ENCODE measurements around the gene ADARB1.

Gene ADARB1

DNA sequence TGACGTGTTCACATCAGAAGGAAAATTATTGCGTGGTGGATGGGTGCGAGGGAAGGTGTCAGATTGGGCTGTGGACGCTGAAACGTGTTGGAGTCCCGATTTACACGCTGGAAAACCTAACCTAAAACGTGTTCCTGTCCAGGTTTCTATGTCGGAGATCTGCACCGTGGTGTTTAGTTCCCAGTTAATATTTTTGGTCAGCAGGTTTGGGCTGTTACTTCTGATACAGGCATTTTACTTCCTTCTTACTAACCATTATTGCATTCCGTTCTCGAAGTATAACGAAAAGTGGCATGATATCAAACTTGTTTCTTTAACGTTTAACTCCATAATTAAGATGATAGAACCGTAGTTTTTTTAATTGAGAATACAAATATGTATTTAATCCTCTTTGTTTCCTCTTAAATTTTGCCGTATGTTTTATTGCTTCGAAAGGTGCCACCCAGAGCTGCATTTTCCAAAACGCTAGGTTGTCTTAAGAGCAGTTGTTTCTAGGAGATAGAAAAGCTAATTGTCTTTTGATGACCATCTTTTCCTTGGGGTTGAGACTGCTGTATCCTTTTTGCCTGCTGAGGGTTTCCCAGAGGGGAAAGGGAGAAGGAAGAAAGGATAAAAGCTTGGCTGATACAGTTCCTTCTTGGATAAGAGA is 1.3 kb downstream of the ADARB1 start:
- no peak for DNase-seq (ENCODE audit: low spot score)

DNA sequence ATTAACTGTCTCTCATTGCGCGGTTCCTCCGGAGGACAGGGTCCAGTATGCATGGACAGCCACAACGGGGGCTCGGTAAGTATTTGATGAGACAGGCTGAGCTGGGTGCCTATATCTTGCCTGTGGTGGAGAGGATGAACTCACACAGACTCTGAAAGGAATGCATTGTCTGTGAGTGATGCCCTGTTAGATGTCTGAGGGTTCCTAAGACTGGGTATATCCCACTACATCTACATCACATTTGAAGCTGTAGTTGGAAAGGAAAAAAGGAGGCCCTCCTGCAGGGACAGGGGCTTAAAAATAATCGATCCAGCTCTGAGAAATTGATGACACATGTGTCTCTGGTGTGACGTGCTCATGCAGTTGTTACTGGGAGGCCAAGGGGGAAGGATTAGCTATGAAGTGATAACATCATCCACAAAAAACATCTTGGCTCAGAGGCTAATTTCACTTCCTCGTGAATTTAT is 1.9 kb downstream of the ADARB1 start:
- no peak for DNase-seq (ENCODE audit: low spot score)

DNA sequence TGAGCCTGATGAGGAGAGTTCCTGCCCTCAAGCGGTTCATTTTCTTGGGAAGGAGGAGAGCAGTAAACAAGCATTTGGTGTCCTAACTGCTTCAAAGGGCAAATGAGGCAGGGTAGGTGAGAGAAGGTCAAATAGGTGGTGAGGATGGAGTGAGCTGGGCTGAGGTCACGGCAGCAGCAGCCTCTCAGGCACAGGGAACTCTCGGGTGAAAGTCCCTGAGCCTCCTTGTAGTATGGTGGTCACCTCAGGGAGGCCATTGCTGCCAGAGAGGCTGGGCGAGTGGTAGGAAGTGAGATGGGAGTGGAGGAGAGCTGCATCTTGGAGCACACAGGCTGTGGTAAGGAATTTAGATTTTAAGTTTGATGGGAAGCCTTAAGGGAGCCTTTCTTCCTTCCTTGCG is 4.0 kb downstream of the ADARB1 start:
- DNase-seq (ENCODE audit: low spot score), result no peak

DNA sequence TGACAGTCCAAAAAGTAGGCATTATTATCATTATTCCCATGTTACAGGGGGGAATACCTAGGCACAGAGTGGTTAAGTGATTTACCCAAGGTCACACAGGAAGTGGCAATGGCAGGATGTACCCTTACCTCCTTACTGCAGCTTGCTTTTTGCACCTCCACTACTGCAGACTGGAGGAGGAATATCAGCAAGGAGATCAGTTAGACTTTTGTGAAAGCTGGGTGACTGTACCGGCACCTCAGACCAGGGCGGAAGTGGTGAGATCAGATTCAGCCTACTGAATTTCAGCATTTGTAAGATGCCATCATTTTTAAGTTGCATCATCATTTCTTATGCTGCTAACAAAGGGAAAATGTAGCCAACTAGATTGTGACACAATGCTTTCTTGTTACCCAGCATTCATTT is 4.5 kb downstream of the ADARB1 start:
- no peak for DNase-seq (ENCODE audit: low spot score)

DNA sequence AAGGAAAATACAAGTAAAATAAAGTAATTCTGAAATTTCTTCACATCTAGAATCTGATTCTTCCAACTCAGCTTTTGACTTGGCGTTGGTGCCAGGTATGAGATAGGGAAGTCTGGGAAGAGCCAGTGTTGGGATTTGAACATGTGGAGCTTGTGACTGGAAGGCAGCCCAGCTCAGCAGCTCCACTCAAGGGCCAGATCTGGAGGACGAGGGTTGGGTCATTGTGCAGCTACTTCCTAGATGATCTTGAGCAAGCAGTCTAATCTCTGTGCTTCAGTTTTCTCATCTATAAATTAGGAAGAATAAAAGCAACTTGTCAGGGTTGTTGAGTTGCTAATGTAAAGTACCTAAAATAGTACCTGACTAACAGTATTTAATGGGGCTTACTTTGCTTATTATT is 5.0 kb downstream of the ADARB1 start:
- no peak for DNase-seq (ENCODE audit: low spot score)

DNA sequence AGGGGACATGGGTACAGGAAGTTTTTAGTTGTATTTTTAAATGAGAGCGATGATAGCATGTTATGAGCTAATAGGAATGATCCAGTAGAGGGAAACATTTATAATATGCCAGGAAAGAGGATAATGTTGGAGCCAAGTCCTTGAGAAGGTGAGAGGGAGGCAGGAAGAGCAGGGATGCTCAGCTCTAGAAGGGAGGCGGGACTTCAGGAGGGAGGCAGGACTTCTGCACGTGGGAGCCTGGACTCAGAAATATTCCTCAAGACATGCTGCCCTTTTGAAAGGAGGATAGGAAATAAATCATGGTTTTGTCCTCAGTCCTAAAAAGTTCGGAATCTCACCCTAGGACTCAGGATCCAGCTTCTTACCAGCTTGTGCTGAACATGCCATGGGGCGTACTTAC is 5.9 kb downstream of the ADARB1 start:
- no peak for DNase-seq (ENCODE audit: low spot score)

DNA sequence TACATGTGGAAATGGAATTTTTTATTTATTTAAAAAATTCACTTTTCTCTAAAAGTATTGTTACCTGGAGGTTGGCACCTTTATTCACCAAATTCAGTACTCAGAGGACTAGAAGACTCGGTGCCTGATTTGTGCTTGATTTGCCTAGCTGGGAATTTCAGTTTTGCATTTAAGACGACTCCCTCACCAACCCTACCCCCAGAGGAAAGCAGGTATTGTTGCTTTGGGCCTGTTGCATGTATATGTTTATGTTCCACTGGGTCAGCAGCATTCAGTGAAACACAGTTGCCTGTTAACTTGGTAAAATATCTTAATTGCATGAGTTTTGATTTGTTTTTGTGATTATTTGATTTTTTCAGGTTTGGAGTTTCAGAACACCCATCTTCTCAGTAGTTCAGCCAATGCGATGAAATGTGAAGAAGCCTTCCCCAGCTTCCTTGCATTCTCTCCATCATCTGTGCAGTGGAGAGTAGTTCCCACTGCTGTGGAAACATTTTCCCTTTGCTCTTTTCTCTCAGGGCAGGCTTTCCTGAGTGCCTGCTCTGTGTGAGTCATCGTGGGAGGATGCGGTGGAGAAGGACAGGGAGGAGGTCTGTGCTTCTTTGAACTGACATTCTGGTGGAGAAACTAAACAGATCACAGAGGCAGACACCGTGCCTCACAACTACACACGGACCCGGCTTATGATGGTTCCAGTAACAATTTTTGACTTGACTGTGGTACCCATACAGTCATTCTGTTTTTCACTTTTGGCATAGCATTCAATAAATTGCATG is 6.4 kb downstream of the ADARB1 start:
- no peak for DNase-seq (ENCODE audit: low spot score)

DNA sequence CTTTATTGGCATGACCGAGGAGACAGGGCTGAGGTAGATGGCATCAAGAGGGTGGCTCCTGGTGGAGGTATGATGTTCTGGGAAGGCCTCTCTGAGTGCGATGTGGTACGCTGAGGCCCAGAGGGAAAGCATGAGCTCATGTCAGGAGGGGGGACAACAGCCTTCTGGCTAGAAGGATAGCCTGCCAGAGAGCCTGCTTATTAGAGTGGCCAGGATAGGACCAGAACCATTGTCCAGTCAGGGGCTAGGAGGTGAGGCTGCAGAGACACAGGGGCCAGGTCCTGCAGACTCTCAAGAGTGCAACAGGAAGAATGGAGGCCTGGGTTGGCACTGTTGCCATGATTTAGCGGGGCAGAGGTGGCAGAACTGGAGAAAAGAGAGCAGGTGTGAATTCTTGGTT is 7.3 kb downstream of the ADARB1 start:
- DNase-seq (ENCODE audit: low spot score), result no peak

DNA sequence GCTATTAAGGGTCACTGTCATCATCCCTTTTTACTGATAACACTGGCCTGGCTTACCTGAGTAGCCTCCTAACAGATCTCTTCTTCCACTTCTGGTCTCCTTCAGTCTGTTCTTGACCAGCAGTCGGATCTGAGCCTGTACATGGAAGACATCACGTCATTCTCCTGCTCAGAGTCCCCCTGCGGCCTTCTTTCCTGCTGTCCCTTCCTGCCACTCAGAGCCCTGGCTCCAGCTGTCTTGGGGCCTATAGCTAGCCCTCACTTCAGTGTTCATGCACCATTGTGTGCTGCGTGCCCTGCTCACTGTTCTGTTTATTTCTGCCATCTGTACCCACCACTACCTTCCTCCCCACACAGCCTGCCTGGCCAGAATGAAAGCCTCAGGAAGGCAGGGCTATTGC is 8.4 kb downstream of the ADARB1 start:
- DNase-seq (ENCODE audit: low spot score), result no peak

DNA sequence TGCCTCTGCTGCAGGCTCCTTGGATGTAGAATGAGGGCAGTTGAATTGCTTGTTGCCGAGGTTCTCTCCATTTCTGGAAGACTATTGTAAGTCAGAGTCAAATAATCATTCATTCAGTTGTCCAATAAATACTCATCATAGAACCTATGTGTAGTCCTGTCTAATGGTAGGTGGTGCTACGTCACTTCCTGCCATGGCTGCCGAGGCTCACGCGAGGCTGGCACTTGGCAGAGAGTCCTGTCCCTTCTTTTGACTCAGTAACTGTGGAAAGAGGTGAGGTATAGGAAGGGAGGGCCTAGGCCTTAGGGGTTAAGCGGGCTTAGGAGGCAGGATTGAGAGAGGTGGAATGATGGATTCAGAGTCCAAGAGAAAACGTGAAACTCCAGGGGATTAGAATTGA is 9.7 kb downstream of the ADARB1 start:
- DNase-seq (ENCODE audit: low spot score), result no peak

DNA sequence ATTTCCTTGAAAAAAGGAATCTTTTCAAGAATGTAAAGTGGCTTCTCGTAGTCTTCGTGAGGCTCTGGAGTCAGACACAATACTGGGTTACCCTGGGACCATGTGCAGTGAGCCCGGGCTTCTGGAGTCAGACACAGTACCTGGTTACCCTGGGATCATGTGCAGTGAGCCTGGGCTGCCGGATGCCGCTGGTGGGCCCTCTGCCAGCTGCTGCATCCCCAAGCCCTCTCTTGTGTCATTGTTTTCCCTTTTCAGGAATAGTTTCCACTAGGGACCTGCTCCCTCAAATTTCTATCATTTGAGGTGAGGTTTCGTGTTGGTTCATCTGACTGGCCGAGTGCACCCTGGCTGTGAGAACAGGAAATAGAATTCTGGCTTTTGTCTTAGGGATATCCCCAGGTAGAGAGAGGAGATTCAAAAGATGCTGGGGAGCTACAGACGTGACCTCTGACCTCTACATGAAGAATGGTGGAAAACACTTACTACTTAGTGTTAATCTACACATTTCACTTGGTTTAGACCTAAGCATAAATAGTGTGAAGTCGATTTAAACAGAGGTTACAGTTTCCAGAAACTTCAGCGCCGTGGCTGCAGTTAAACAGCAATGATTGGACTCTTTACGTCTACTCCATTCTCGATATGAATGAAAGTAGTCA is 10.6 kb downstream of the ADARB1 start:
- no peak for DNase-seq (ENCODE audit: low spot score)

DNA sequence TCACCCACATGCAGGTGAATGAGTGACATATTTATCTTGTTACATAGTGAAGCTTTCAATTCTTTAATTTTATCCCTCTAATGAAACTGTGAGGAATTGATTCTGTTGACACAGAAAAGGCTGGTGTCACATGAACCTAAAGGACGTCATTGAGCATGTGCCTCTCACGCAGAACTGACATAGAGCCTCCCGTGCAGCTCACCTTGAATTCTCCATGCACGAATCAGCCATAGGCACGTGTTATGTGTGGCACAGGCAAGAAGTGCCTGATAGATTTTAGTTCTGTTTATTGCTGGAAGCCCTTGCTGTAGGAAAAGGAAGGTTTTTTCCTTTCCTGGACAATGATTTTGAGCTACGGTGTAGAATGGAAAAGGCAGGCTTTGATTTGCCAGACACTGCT is 11.3 kb downstream of the ADARB1 start:
- DNase-seq (ENCODE audit: low spot score), result no peak

DNA sequence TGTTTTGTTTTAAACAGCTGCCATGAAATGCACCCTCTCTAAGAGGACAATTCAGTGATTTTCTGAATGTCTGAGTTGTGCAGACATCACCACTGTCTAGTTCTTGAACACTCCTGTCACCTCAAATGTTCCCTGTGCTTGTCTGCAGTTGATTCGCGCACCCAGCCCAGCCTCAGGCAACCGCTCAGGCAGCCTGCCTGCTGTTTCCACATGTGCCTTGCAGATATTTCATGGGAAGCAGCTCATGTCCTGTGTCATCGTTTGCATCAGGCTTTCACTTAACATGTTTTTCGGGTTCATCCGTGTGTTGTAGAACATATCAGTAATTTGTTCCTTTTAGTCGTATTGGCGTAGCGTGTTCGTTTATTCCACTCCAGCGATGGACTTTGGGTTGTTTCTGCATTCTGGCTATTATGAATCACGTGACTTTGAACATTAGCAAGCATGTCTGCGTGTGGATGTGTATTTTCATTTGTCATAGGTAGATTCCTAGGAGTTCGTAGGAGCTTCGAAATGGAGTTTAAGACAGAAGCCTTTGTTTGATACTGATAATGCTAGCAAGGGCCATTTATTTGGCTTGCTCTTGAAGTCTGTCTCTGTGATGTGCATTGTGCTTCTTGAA is 12.1 kb downstream of the ADARB1 start:
- no peak for DNase-seq (ENCODE audit: low spot score)

DNA sequence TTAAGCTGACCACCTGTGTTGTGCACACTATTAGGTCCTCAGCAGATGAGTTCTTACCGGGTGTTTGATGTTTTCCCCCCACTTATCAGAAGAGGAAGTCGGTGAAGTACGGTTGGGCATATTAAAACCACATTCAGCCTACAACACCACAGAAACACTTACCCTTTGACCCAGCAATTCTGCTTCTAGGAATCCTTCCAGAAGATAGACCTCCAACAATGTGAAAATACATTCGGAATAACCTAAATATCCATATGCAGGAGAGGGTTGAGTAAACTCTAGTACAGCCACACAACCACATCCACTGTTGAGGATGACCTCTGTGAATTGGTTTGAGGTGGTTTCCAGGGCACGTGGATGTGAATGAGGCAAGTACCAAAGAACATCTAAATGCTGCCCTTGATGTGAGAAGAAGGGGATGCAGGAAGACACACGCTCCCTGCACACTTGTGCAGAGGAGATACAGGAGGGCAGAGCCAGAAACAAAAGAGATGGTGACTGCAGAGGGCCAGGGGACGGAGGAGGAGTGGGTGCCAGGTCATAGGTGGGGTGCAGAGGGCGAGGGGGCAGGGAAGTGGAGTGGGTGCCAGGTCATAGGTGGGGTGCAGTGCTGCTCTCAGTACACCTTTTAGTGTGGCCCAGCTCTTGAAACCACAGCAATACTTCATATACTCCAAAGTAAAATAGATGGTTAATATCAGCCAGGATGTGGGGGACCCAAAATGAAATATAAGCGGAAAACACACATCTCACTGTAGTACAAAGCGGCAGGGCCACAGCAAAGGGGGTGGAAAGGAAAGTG is 12.8 kb downstream of the ADARB1 start:
- no peak for DNase-seq (ENCODE audit: low spot score)

DNA sequence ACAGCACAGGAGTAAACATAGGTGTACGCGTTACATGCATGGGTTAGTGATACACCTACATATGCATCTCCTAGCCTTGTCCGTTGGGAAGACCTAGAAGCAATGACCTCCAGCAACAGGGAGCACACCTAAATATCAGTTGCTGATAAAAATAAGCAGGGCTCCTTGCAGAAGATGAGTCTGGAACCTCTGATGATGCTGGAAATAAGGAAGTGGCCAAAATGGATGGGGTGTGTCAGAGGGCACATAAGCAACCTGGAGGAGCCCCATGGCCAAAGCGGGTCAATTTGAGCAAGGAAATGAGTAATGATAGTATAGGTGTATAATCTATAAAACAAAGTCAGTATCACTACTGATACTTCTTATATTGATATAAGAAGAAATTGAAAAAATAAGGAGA is 13.7 kb downstream of the ADARB1 start:
- DNase-seq (ENCODE audit: low spot score), result no peak

DNA sequence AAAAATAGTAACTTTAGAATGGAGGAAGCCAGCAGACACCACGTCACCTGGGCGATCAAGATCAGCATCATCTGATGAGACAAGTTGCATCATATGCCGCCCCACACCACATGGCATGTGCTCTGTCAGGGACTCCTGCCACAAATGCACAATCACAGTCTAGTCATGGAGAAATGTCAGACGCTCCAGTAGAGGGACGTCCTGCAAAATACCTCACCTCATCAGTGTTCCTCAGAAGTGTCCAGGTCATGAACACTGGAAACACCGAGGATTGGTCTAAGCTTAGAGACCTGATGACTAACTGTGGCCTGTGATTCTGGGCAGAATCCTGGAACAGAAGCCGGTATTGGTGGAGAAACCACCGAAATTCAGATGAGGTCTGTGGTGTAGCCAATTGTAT is 14.3 kb downstream of the ADARB1 start:
- DNase-seq (ENCODE audit: low spot score), result no peak

DNA sequence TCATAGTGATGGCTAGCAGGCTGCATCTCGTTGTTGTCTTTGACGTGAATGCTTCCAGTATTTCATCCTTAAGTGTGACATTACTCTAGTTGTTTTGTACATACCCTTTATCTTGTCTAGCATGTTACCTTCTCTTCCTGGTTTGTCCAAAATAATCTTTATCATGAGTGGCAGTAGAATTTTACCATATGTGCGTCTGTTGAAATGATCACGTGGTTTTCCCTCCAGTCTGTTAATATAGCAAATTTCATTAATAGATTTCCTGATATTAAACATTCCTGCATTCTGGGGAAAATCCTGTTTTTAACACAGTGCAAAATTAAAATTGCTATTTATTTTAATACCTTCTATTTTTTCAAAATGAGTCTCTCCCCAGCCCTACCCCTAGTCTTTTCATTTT is 15.6 kb downstream of the ADARB1 start:
- DNase-seq (ENCODE audit: low spot score), result no peak

DNA sequence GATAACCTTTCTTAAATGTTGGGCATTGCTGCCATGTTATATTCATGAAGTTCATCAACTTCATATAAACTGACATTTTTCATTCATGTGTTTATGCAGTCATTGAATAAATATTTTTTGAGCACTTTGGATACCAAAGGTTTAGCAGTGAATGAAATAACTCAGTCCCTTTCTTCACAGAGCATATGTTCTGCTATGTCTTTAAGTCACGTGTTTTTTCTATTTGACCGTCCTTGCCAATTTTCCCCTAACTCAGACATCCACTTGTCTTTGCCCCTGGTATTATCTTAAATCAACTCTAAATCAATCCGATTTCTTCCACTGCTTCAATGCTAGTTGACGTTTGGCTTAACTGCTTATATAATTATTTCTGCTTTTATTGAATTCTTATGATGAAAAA is 16.6 kb downstream of the ADARB1 start:
- no peak for DNase-seq (ENCODE audit: low spot score)

DNA sequence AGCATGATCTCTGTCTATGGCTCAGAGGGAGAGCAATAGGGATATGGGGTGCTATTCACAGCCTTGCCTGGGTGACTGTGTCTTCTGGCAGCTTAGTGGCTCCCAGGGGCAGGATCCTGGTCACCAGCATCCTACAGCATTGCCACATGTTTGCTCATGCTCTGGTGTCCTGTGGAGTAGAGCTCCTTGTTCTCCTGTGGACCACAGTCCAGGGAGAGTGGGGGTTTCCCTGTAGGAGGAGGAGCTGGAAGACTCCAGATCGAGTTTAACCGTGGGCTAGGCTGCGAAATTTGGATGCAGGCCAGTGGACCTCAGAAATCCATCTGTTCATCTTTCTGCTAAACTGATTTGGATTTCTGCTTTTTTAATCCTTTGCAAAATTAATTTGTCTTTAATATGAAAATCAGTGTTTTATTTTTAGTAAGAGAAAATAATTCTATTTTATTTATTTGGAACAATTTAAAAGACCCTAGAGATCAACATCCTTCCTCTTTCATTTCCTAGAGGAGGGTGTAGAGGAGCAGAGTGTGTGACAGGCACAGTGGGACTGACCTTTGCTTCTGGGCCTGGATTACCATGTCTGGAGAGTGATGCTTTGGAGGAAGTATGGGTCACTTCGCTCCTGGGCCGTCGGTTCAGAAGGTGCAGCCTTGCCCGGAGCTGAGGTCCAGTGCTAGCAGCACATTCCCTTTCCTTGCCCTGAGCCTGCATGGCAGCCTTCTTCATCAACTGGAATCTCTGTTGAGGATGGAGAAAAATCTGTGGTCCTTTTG is 17.4 kb downstream of the ADARB1 start:
- DNase-seq (ENCODE audit: low spot score), result no peak

DNA sequence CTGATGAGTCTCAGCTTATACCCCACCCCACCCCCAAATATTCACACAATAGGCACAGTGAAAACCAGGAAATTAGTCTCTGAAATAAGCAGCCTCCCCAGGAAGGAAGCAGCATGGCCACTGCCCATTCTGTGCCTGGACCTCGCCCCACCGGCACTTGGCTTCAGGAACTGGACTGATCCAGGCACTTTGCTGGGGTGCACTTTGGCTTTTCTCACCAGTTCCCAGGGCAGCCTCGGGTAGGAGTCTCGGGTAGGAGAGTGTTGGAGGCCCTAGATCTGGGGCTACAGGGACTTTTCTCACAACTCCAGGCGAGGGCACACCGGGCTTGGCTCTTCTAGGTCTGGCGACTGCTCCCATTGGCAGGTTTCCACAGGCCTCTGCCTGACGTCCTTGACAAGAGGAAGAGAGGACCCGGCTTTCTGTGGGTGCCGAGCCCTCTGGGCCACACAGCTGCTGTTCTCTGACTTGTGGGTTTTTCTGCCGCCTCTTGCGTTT is 18.7 kb downstream of the ADARB1 start:
- DNase-seq (ENCODE audit: low spot score), result no peak

DNA sequence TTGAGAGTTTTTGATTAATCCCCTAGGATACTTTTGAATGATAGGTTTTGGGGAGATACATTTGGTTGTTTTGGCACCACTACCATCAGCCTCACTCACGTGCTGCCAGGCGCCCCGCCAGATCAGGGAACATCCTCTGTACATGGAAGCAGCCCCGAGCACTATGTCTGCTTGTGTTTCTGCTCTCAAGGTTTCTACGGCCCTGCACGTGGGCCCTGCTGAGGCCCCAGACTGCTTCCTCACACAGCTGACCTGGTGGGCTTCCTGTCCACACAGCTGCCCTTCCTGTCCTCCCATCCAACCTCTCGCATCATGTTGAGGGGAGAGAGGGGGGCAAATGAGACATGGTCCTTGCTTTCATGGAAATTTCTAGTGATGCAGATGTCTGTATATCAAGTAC is 20.0 kb downstream of the ADARB1 start:
- no peak for DNase-seq (ENCODE audit: low spot score)
